PC-3 (cell line): ENCODE data around the gene NOC4L. TPM values are rescaled to one million over a fixed set of nuclear protein-coding genes. Genes with fewer than 3 reads are reported as not detected.

ENCODE experiments used
- ATAC-seq: fragments of 200-7000 bp; cut with Tn5 transposase; 2 replicates; pipeline ENCODE4 v1.9.1; 2020; ENCODE audit warnings: mild to moderate bottlenecking, moderate library complexity
- Bru-seq: library from RNA; stranded (reverse); fragments of 400-500 nt; gene quantifications from one replicate; lab custom pipeline; 2021; lab: Mats Ljungman, UMichigan
- BruChase-seq, 2 experiments: library from RNA; stranded (reverse); fragments of 400-500 nt; gene quantifications; one replicate each; lab custom pipeline; 2021; lab: Mats Ljungman, UMichigan
- BruUV-seq: library from RNA; stranded (reverse); fragments of 400-500 nt; replicated peaks from 2 replicates; lab custom pipeline; 2021; lab: Mats Ljungman, UMichigan
- CTCF ChIA-PET: fragments of 300-600 bp; sonication (Branson Sonifier 250); formaldehyde crosslinking; loops from one replicate; lab custom pipeline; 2022; ENCODE audit warnings: antibody characterized with exemption; lab: Charles Lee
- POLR2A ChIA-PET: fragments of 300-600 bp; sonication (Branson Sonifier 250); formaldehyde crosslinking; loops from one replicate; lab custom pipeline; 2022; ENCODE audit warnings: antibody characterized with exemption; ENCODE audit not compliant: unreplicated experiment; lab: Charles Lee
- DNase-seq: peaks from one replicate; pipeline ENCODE4 v3.0.0-alpha.2; 2015
- H2AFZ ChIP-seq: fragments of 300-600 bp; sonication (generic); 2 replicates; pipeline ENCODE4 v1.6.0; 2016; ENCODE audit warnings: antibody characterized with exemption, low read length
- H3F3A ChIP-seq: fragments of 300-600 bp; sonication (generic); one replicate; pipeline ENCODE4 v1.6.0; 2017; ENCODE audit warnings: antibody characterized with exemption, low read length, control low read depth, mild to moderate bottlenecking; ENCODE audit not compliant: unreplicated experiment
- H3K27ac ChIP-seq: fragments of 300-600 bp; sonication (generic); 2 replicates; pipeline ENCODE4 v1.5.1; 2016; ENCODE audit warnings: mild to moderate bottlenecking, low read length
- H3K27me3 ChIP-seq: fragments of 300-600 bp; sonication (generic); 2 replicates; pipeline ENCODE4 v1.6.1; 2016; ENCODE audit warnings: low read length, mixed read lengths
- H3K36me3 ChIP-seq: fragments of 300-600 bp; sonication (generic); 2 replicates; pipeline ENCODE4 v1.6.1; 2016; ENCODE audit warnings: low read depth, mixed run types, low read length, mixed read lengths
- H3K4me1 ChIP-seq: fragments of 300-600 bp; sonication (generic); 2 replicates; pipeline ENCODE4 v1.5.1; 2016; ENCODE audit warnings: low read length; ENCODE audit not compliant: insufficient read depth
- H3K4me2 ChIP-seq: fragments of 300-600 bp; sonication (generic); 2 replicates; pipeline ENCODE4 v1.6.0; 2016; ENCODE audit warnings: low read length
- H3K4me3 ChIP-seq: fragments of 300-600 bp; sonication (generic); 2 replicates; pipeline ENCODE4 v1.5.1; 2016; ENCODE audit warnings: mild to moderate bottlenecking, low read length, mixed read lengths
- H3K79me2 ChIP-seq: fragments of 300-600 bp; sonication (generic); 2 replicates; pipeline ENCODE4 v1.6.1; 2017; ENCODE audit warnings: low read length, mixed read lengths
- H3K9ac ChIP-seq: fragments of 300-600 bp; sonication (generic); 2 replicates; pipeline ENCODE4 v1.6.0; 2016; ENCODE audit warnings: mild to moderate bottlenecking, low read length
- H3K9me2 ChIP-seq: fragments of 300-600 bp; sonication (generic); replicated peaks from 2 replicates; pipeline ENCODE4 v1.6.1; 2016; ENCODE audit warnings: mixed run types, low read length, mixed read lengths
- H3K9me3 ChIP-seq: fragments of 300-600 bp; sonication (generic); 2 replicates; pipeline ENCODE4 v1.6.1; 2016; ENCODE audit warnings: low read length, mixed read lengths
- H4K20me1 ChIP-seq: fragments of 300-600 bp; sonication (generic); 2 replicates; pipeline ENCODE4 v1.6.1; 2016; ENCODE audit warnings: low read length, mixed read lengths
- EZH2 ChIP-seq: fragments of 300-600 bp; sonication (generic); IDR thresholded peaks from one replicate; pipeline ENCODE4 v1.6.1; 2017; ENCODE audit warnings: antibody characterized with exemption, mild to moderate bottlenecking, low read length; ENCODE audit not compliant: unreplicated experiment
- EZH2phosphoT487 ChIP-seq: fragments of 300-600 bp; sonication (generic); IDR thresholded peaks from 2 replicates; pipeline ENCODE4 v1.6.1; 2018; ENCODE audit warnings: mild to moderate bottlenecking, antibody characterized with exemption, low read length, borderline replicate concordance
- intact Hi-C: fragments of 100-400 bp; cut with micrococcal nuclease; formaldehyde crosslinking; loops from 2 replicates; pipeline ENCODE4 v1.9.0; 2023
- long read RNA-seq: library from polyadenylated mRNA; unstranded; transcript quantifications from one replicate; pipeline ENCODE4 v2.0.0, GENCODE V29; 2021; ENCODE audit not compliant: unreplicated experiment
- total RNA-seq: library from RNA; depleted of rRNA; stranded (reverse); fragments of >200 nt; gene quantifications from 2 replicates; pipeline ENCODE4 v1.2.3, GENCODE V29; 2014; rRNA removed
- TF ChIP-seq, protein P1 (sequence below): fragments of 300-600 bp; sonication (generic); conservative IDR thresholded peaks from 2 replicates; pipeline ENCODE4 v1.5.1; 2017; ENCODE audit warnings: antibody characterized with exemption, low read depth, mild to moderate bottlenecking, low read length

The NOC4L gene
- total RNA-seq (44.4 and 48.3 TPM in 2 replicates), Bru-seq, nascent RNA (percentile 56 among the genes with signal in this experiment), BruChase-seq, experiment 1, labeled RNA remaining after a 6-hour chase (percentile 68 among the genes with signal in this experiment), BruChase-seq, experiment 2, labeled RNA remaining after a 2-hour chase (percentile 60 among the genes with signal in this experiment)
- long read RNA-seq, transcript NOC4L-203 (6 exons, 862 nt) = minor isoform, 7 of 78 reads
- long read RNA-seq, transcript NOC4L-201 (15 exons, 1,632 nt) = major isoform, 52 of 78 reads
- long read RNA-seq, partial matches to known transcripts = 8 of 78 reads
- long read RNA-seq, other reads (novel, unspliced or antisense) = 11 of 78 reads

GRCh38 chr12:132144115-132144809, at the start of gene NOC4L, which contains the start of gene DDX51:
TSS of gene NOC4L (plus strand) at chr12:132144457. CDS start at chr12:132144489, 32 bp downstream.
TSS of gene DDX51 (minus strand) at chr12:132144319. CDS start at chr12:132144296, 23 bp downstream.
- peak within 1 kb of the TSS; percentile 91 for H2AFZ ChIP-seq
- CTCF ChIA-PET = no interaction called here

GRCh38 chr12:132095520-132096409, 48.5 kb upstream of the NOC4L start:
- TF ChIP-seq, protein P1, sequence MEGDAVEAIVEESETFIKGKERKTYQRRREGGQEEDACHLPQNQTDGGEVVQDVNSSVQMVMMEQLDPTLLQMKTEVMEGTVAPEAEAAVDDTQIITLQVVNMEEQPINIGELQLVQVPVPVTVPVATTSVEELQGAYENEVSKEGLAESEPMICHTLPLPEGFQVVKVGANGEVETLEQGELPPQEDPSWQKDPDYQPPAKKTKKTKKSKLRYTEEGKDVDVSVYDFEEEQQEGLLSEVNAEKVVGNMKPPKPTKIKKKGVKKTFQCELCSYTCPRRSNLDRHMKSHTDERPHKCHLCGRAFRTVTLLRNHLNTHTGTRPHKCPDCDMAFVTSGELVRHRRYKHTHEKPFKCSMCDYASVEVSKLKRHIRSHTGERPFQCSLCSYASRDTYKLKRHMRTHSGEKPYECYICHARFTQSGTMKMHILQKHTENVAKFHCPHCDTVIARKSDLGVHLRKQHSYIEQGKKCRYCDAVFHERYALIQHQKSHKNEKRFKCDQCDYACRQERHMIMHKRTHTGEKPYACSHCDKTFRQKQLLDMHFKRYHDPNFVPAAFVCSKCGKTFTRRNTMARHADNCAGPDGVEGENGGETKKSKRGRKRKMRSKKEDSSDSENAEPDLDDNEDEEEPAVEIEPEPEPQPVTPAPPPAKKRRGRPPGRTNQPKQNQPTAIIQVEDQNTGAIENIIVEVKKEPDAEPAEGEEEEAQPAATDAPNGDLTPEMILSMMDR = no peak
- TF ChIP-seq EZH2phosphoT487 = no peak

More at GRCh38 chr12:132144115-132144809, at the start of gene NOC4L, which contains the start of gene DDX51:
- Histone ChIP-seq H3K4me3 (peak within 1 kb of the TSS; percentile 86), H3K27ac (peak within 1 kb of the TSS; percentile 34; the same call in 1 of the 2 replicates), H3K9me3 (no peaks in the 10 kb centered on the region), H3K4me1 (peaks cover 18% of the 10 kb centered on the region; the same call in 1 of the 2 replicates), H3K36me3 (peaks cover 46% of the 10 kb centered on the region), H3K27me3 (no peaks in the 10 kb centered on the region), H4K20me1 (0 out of 2 replicates have a peak, but pooled peaks cover 6% of the 10 kb centered on the region), H3K9me2 (no peaks in the 10 kb centered on the region), H3F3A (no peaks in the 10 kb centered on the region), H3K79me2 (peaks cover 64% of the 10 kb centered on the region), H3K4me2 (peak within 1 kb of the TSS; percentile 100), H3K9ac (peak within 1 kb of the TSS; percentile 98)
- peak; percentile 87 for ATAC-seq
- TF ChIP-seq EZH2phosphoT487 (no peak), EZH2 (no peak)
- TF ChIP-seq, protein P1 = no peak
- POLR2A ChIA-PET = no interaction called here
- DNase-seq = peak; percentile 97
- intact Hi-C loops = no loop called here
- no TSS peak for BruUV-seq

More at GRCh38 chr12:132095520-132096409, 48.5 kb upstream of the NOC4L start:
- Histone ChIP-seq H3K36me3 (peaks cover 18% of the 10 kb centered on the region), H4K20me1 (no peaks in the 10 kb centered on the region), H2AFZ (no peak overlapping the region), H3F3A (no peaks in the 10 kb centered on the region), H3K4me1 (no peaks in the 10 kb centered on the region), H3K9me2 (no peaks in the 10 kb centered on the region), H3K27me3 (no peaks in the 10 kb centered on the region), H3K27ac (no peak overlapping the region), H3K79me2 (peaks cover 17% of the 10 kb centered on the region; the same call in 1 of the 2 replicates), H3K9me3 (no peaks in the 10 kb centered on the region), H3K9ac (no peak overlapping the region), H3K4me2 (no peak overlapping the region), H3K4me3 (no peak overlapping the region)
- ChIA-PET CTCF (no interaction called here), POLR2A (no interaction called here)
- ATAC-seq (no peak), DNase-seq (no peak)
- TSS peak; percentile 16 for BruUV-seq
- intact Hi-C loops = no loop called here
